Measurements from ENCODE around the gene MYLK3. TPM values are rescaled to one million over a fixed set of nuclear protein-coding genes. Genes with fewer than 3 reads are reported as not detected.

Gene MYLK3
- total and polyA plus RNA-seq, 2 donors = 0.13 to 3.1 TPM

DNA sequence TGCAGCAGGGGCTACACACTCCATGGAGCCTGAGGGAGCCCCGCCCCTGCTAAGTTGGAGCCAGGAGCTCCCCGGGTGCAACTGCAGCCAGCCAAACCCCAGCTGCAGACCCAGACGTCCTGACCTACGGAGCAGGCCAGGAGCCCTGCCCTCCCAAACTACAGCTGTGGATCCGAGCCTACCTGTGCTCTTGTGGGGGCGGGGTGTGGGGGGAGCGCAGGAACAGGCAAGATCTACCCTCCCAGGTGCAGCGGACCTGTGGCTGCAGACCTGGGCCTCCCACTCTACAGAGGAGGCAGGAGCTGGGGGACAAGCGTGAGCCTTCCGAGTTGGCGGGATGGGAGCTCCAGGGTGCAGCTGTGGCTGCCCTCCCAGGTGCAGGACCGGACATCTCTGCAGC lies 29.7 kb upstream of the MYLK3 start:
- 90% methylated on average over 12 of the region's 12 CpGs for WGBS
- Histone ChIP-seq H3K4me3 (ENCODE audit: low read depth, low read length) (no peak overlapping the region), H3K27ac (ENCODE audit: low read depth) (no peak overlapping the region), H3K36me3 (ENCODE audit: insufficient read depth) (no peaks in the 10 kb centered on the region), H3K4me1 (ENCODE audit: insufficient read depth) (no peaks in the 10 kb centered on the region)
- no peak for DNase-seq (ENCODE audit: extremely low spot score)

DNA sequence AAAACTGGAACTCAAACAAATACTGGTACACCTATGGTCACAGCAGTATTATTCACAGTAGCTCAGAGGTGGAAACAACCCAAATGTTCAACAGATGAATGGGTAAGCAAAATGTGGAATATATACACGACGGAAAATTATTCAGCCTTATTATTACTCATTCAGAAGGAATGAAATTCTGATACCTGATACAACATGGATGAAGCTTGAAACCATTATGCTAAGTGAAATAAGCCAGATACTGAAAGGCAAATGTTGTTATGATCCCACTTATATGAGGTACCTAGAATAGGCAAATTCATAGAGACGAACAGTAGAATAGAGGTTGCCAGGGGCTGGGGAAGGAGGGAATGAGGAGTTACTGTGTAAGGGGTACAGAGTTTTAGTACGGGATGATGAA lies 27.1 kb upstream of the MYLK3 start:
- WGBS = 85% methylated on average over 4 of the region's 4 CpGs
- Histone ChIP-seq H3K4me3 (ENCODE audit: low read depth, low read length) (no peak overlapping the region), H3K27ac (ENCODE audit: low read depth) (no peak overlapping the region), H3K36me3 (ENCODE audit: insufficient read depth) (no peaks in the 10 kb centered on the region), H3K4me1 (ENCODE audit: insufficient read depth) (no peaks in the 10 kb centered on the region)
- no peak for DNase-seq (ENCODE audit: extremely low spot score)

DNA sequence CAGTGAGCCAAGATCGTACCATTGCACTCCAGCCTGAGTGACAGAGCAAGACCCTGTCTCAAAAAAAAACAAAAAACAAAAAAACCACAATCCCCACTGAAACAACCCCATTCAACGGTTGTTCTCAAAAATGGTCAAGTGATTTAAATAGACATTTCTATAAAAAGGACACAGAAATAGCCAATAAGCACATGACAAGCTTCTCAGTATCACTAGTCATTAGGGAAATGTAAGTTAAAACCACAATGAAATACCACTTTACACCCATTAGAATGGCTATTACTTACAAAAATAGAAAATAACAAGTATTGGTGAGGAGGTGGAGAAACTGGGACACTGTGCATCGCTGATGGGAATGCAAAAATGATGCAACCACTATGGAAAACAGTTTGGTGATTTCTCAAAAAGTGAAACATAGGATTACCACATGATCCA lies 26.6 kb upstream of the MYLK3 start:
- Histone ChIP-seq H3K36me3 (ENCODE audit: insufficient read depth) (no peaks in the 10 kb centered on the region), H3K4me3 (ENCODE audit: low read depth, low read length) (no peak overlapping the region), H3K27ac (ENCODE audit: low read depth) (no peak overlapping the region), H3K4me1 (ENCODE audit: insufficient read depth) (no peaks in the 10 kb centered on the region)
- WGBS = 82% methylated on average over 3 of the region's 3 CpGs
- DNase-seq (ENCODE audit: extremely low spot score) = no peak

DNA sequence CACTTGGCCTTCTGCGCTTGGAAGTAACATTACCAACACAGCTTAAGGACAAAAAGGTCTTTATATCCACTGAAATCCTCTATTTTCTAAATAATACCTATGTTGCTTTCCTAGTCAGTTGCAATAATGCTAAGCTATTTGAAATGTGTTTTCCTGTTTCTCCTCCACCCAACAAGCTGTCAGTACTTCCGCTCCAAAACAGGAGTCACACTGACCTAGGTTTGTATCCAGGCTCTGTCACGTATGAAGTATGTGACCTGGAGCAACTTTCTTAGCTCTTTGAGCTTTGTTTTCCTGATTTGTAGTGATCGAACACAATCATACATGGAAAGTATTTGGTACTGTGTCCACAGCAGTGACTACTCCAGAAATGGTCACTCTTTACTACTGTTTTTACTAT lies 24.3 kb upstream of the MYLK3 start:
- no peak for DNase-seq (ENCODE audit: extremely low spot score)
- H3K4me3 ChIP-seq (ENCODE audit: low read depth, low read length) = no peak overlapping the region
- no peaks in the 10 kb centered on the region for H3K4me1 ChIP-seq (ENCODE audit: insufficient read depth)
- 74% methylated on average over 4 of the region's 4 CpGs for WGBS
- no peak overlapping the region for H3K27ac ChIP-seq (ENCODE audit: low read depth)
- H3K36me3 ChIP-seq (ENCODE audit: insufficient read depth) = no peaks in the 10 kb centered on the region

DNA sequence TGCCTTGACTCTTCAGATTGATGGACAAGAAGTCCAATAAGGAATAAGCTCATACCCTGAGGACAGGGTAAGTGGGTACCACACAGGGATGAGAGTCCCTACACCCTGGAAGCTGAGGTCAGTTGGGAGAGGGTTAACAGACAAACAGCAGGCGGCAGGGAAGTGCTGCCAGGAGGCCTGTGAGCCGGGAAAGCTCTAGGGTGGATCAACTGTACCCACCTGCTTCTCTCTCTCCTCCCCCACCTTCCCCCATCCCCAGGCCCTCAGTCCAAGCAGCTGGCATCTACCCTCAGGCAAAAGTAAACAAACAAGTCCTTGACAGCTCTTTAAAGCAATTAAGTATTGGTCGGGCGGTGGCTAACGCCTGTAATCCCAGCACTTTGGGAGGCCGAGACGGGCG lies 20.7 kb upstream of the MYLK3 start:
- H3K4me3 ChIP-seq (ENCODE audit: low read depth, low read length) = no peak overlapping the region
- WGBS = 72% methylated on average over 8 of the region's 8 CpGs
- no peak for DNase-seq (ENCODE audit: extremely low spot score)

DNA sequence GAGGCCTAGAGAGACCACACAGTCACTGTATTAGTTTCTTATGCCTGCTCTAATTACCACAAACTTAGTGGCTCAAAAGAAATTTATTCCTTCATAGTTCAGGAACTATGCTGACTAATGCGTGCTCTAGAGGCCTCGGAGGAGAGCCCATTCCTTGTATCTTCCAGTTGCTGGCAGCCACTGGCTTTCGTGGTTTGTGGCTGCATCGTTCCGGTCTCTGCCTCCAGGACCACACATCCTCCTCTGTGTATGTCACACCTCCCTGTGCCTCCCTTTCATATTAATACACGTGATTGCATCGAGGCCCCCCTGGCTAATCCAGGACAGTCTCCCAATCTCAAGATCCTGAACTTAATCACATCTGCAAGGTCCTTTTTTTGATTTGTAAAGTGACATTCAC lies 16.9 kb upstream of the MYLK3 start:
- H3K4me3 ChIP-seq (ENCODE audit: low read depth, low read length) = no peak overlapping the region
- WGBS = 80% methylated on average over 7 of the region's 7 CpGs
- no peak for DNase-seq (ENCODE audit: extremely low spot score)
- H3K4me1 ChIP-seq (ENCODE audit: insufficient read depth) = no peaks in the 10 kb centered on the region
- H3K27ac ChIP-seq (ENCODE audit: low read depth) = no peak overlapping the region
- no peaks in the 10 kb centered on the region for H3K36me3 ChIP-seq (ENCODE audit: insufficient read depth)

More for the DNA sequence above, 20.7 kb upstream of the MYLK3 start:
- Histone ChIP-seq H3K36me3 (ENCODE audit: insufficient read depth) (no peaks in the 10 kb centered on the region), H3K27ac (ENCODE audit: low read depth) (no peak overlapping the region), H3K4me1 (ENCODE audit: insufficient read depth) (no peaks in the 10 kb centered on the region)

DNA sequence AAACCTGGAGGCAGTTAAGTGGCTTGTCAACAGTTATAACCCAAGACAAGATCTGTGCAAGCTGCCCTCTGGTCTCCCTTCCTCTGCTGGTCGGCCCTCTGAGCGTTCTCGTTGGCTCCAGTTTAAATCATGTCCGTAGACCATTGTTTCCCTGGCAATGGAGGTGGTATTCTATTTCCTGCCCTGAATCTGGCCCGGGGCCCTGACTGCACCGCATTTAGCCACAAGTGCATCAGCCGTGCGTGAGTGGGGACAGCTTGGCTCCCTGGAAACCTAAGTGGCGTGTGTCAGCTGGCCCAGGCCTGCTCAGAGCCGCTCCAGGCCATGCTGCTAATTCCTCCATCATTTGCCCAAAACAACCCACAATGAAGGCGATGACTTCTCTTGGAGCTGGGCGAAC lies 15.0 kb upstream of the MYLK3 start:
- no peak overlapping the region for H3K27ac ChIP-seq (ENCODE audit: low read depth)
- 38% methylated on average over 12 of the region's 12 CpGs for WGBS
- no peak for DNase-seq (ENCODE audit: extremely low spot score)
- no peaks in the 10 kb centered on the region for H3K4me1 ChIP-seq (ENCODE audit: insufficient read depth)
- H3K36me3 ChIP-seq (ENCODE audit: insufficient read depth) = no peaks in the 10 kb centered on the region
- no peak overlapping the region for H3K4me3 ChIP-seq (ENCODE audit: low read depth, low read length)

DNA sequence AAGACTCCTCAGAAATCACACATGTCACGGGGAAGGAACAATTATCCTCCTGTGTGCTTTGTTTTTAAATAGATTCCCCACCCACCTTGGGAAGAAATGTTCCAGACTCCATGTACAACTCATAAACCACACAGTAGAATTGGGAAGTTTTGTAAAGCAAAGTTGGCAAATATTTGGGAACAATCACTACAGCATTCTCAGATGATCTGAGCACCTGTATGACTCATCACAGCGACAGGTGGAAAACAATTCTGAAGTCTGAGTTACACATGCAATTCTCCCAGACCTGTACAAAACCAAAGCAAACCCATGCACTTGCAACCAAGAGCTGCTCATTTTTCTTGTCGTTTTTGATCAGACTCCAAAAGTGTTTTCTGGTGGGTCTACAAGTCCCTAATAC lies 14.4 kb upstream of the MYLK3 start:
- Histone ChIP-seq H3K4me3 (ENCODE audit: low read depth, low read length) (no peak overlapping the region), H3K4me1 (ENCODE audit: insufficient read depth) (no peaks in the 10 kb centered on the region), H3K36me3 (ENCODE audit: insufficient read depth) (no peaks in the 10 kb centered on the region), H3K27ac (ENCODE audit: low read depth) (no peak overlapping the region)
- 66% methylated on average over 3 of the region's 3 CpGs for WGBS
- no peak for DNase-seq (ENCODE audit: extremely low spot score)

DNA sequence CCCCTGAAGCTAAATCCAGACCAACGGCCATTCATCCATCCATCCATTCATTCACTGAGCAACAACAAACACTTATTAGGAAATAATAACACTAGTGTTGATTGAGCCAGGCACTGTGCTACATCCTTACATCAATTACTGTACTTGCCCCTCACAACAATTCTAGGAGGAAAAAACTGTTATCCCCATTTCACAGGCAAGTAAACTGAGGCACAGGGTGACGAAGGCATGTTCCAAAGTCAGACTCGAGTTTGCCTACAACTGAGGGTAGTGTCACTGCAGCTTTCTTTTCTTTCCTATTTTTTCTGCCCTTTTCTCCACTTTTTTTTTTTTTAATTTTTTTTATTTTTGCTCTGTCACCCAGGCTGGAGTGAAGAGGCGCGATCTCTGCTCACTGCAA lies 11.2 kb upstream of the MYLK3 start:
- no peak for DNase-seq (ENCODE audit: extremely low spot score)
- 89% methylated on average over 5 of the region's 5 CpGs for WGBS
- Histone ChIP-seq H3K27ac (ENCODE audit: low read depth) (no peak overlapping the region), H3K4me1 (ENCODE audit: insufficient read depth) (no peaks in the 10 kb centered on the region), H3K4me3 (ENCODE audit: low read depth, low read length) (no peak overlapping the region), H3K36me3 (ENCODE audit: insufficient read depth) (no peaks in the 10 kb centered on the region)

DNA sequence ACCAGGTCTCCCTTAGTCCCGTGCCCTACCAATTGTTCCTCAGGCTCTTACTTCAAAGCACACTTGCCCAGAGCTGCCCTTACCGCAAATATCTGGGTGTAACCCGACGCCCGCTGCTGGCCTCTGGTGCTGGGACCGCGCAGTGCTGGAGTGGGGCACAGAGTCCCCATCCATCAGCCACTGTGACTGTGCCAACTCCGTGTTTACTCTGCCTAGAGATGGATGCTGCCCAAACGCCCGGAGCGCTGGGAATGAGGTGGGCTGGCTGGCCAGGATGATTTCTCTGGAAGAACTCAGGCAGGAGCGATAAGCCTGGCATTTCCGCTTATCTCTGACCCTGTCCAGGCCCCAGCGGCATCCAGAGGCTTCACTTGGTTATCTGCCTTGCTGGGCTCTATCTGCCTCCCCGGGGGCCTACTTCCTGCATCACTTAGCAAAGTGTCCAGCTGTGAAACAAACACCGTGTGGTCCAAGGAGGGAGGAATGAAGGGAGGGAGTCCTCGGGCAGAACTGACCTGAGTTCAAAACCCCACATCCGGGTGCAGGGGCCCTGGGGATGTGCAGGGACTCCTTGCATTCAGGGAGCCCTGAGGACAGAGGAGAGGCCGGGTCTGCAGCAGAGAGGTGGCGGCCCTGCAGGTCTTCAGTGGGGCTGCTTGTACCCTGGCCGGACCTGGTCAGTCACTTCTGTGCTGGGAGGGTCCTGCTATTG lies 9.4 kb upstream of the MYLK3 start:
- H3K4me3 ChIP-seq (ENCODE audit: low read depth, low read length) = no peak overlapping the region
- WGBS = 30% methylated on average over 21 of the region's 21 CpGs
- H3K27ac ChIP-seq (ENCODE audit: low read depth) = no peak overlapping the region
- H3K36me3 ChIP-seq (ENCODE audit: insufficient read depth) = no peaks in the 10 kb centered on the region
- DNase-seq (ENCODE audit: extremely low spot score) = no peak
- no peaks in the 10 kb centered on the region for H3K4me1 ChIP-seq (ENCODE audit: insufficient read depth)

DNA sequence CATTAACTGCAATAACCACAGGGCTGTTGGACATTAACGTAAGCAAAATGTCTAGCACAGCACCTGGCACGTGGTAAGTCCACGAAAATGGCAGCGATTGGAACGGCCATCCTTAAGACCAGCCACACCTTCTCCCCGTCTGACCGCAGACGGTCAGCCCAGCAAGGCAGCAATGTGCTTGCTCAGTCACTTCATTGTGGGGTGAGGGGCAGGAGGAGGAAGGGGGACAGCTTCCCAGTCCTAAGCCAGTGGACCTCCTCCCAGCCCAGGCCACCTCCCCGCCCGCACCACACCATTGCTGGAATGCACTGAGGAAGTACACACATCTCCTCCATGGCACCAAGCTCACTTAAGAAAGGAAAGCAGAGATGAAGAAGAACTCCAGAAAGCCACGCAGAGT lies 8.6 kb upstream of the MYLK3 start:
- no peak for DNase-seq (ENCODE audit: extremely low spot score)
- H3K4me1 ChIP-seq (ENCODE audit: insufficient read depth) = no peaks in the 10 kb centered on the region
- H3K4me3 ChIP-seq (ENCODE audit: low read depth, low read length) = no peak overlapping the region
- H3K36me3 ChIP-seq (ENCODE audit: insufficient read depth) = no peaks in the 10 kb centered on the region
- 82% methylated on average over 11 of the region's 11 CpGs for WGBS
- H3K27ac ChIP-seq (ENCODE audit: low read depth) = no peak overlapping the region

DNA sequence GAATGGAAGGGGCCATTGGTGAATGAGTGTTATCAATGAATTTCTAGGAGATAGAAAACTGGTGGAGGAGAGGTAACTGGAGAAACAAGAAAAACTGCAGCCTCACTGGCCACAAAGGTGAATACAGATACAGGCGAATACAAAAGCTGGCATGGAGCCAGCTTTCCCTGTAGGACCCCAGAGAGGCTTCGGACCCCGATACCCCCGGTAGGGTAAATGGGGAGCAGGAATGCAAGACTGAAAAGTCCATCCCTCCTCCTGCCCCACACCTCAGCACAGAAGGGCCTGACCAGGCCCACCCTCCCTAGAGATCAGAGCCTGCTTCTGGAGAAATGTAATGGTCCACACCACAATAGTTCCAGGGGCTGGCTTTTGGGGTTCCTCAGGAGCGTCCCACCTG lies 4.9 kb upstream of the MYLK3 start:
- H3K36me3 ChIP-seq (ENCODE audit: insufficient read depth) = no peaks in the 10 kb centered on the region
- DNase-seq (ENCODE audit: extremely low spot score) = no peak
- no peaks in the 10 kb centered on the region for H3K4me1 ChIP-seq (ENCODE audit: insufficient read depth)
- WGBS = 75% methylated on average over 5 of the region's 5 CpGs
- no peak overlapping the region for H3K27ac ChIP-seq (ENCODE audit: low read depth)
- no peak overlapping the region for H3K4me3 ChIP-seq (ENCODE audit: low read depth, low read length)

DNA sequence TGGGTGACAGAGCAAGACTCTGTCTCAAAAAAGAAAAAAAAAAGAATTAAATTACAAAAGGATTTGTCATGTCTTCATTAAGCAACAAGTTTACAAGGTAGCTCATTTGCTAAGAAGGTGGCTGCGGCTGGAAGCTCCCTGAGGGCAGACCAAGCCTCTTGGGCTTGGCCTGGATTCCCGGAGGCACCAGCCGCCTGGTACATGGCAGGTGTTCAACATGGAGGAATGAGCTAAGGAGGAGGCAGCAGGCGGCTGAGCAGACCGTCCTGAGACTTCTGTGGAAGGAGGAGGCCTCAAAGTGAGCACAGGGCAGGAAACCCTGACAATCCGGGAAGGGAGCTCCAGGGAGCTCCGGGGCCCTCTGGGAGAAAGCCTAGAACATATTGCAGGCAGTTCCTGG lies 3.2 kb upstream of the MYLK3 start:
- H3K4me1 ChIP-seq (ENCODE audit: insufficient read depth) = no peaks in the 10 kb centered on the region
- WGBS = 82% methylated on average over 7 of the region's 7 CpGs
- no peaks in the 10 kb centered on the region for H3K36me3 ChIP-seq (ENCODE audit: insufficient read depth)
- no peak for DNase-seq (ENCODE audit: extremely low spot score)
- no peak overlapping the region for H3K4me3 ChIP-seq (ENCODE audit: low read depth, low read length)
- H3K27ac ChIP-seq (ENCODE audit: low read depth) = no peak overlapping the region

DNA sequence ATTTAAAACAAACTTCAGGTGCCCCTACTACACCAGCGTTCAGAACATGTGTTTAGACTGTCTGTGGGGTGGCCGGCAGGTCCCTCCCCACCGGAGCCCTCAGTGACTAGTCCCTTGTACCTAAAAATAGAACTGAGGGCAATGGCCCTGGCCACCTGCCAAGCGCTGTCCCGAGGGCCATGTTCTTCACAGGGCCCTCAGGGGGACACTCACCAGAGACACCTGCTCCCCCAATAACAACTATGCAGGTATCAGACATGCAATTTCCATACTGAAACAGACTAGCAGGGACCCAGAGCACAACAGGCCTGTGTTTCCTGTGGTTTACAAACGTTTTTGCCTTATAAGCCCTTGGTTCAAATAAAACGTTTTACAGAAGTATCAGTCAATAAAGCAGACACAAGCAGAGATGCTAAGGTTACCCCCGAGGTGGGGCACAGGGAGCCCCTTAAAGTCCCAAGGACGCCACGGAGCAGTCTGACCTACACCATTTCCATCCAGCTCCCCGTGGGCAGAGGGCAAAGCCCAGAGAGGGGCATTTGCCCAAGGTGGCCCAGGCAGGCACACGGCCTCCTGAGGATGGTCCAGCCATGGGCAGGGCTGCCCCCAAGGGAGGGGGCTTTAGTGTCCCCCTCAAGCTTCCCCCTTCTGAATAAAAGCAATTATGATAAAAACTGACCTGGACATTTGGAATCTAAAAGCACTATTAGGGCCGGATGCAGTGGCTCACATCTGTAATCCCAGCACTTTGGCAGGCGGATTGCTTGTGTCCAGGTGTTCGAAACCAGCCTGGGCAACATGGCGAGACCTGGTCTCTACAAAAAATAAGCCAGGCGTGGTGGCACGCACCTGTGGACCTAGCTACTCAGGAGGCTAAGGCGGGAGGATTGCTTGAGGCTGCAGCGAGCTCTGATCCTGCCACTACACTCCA lies 896 bp upstream of the MYLK3 start:
- no peak for DNase-seq (ENCODE audit: extremely low spot score)
- WGBS = 70% methylated on average over 20 of the region's 20 CpGs
- no peaks in the 10 kb centered on the region for H3K36me3 ChIP-seq (ENCODE audit: insufficient read depth)
- no peak overlapping the region for H3K4me3 ChIP-seq (ENCODE audit: low read depth, low read length)
- no peaks in the 10 kb centered on the region for H3K4me1 ChIP-seq (ENCODE audit: insufficient read depth)
- H3K27ac ChIP-seq (ENCODE audit: low read depth) = no peak overlapping the region

Measured in urinary bladder (tissue), 4 donors.